K562 (cell line): ENCODE results near the gene NNAT. TPM values are rescaled to one million over a fixed set of nuclear protein-coding genes. Genes with fewer than 3 reads are reported as not detected.

ENCODE experiments used
- ATAC-seq: fragments of 200-7000 bp; cut with Tn5 transposase; 3 replicates; pipeline ENCODE4 v1.9.1; 2020; ENCODE audit warnings: moderate library complexity
- BruUV-seq: library from RNA; stranded (reverse); fragments of 400-500 nt; replicated peaks from 2 replicates; lab custom pipeline; 2021; lab: Mats Ljungman, UMichigan
- CTCF ChIA-PET: fragments of 300-600 bp; formaldehyde crosslinking; extraction: SDS; loops from one replicate; lab custom pipeline; 2021; ENCODE audit warnings: low intra/inter-chr PET ratio; lab: Yijun Ruan, JAX
- POLR2A ChIA-PET: fragments of 300-600, 350-650 bp; sonication (Branson Sonifier 250); formaldehyde crosslinking; extraction: SDS; loops from one replicate; lab custom pipeline; 2021; ENCODE audit warnings: antibody characterized with exemption, inconsistent platforms; lab: Yijun Ruan, JAX
- DNase-seq, 4 experiments: peaks; one replicate each; pipeline versions ENCODE4 v3.0.0 to v3.0.0-alpha.2; 2011 to 2018; ENCODE audit warnings: low spot score in 3 of 4, mixed read lengths in 3 of 4; ENCODE audit errors: extremely low read depth in 1 of 4
- FAIRE-seq: peaks from 2 replicates; lab custom pipeline; 2011; peaks lifted over from hg19 to GRCh38; lab: Jason Lieb, UNC
- H2AFZ ChIP-seq: 2 replicates; pipeline ENCODE4 v1.6.0; 2011; ENCODE audit warnings: low read depth, low read length, control low read depth, inconsistent platforms
- H3K27ac ChIP-seq: fragments of 200-600 bp; 3 replicates; pipeline ENCODE4 v1.8.0; 2011; ENCODE audit warnings: low read depth, mild to moderate bottlenecking, control low read depth, inconsistent platforms, low read length, moderate library complexity, mixed read lengths; ENCODE audit errors: extremely low read depth
- H3K27me3 ChIP-seq, 2 experiments: fragments of 300-600 bp in 1 of 2; 2 replicates in 1 of 2; 3 replicates in 1 of 2; pipeline versions ENCODE4 v1.6.0 to v1.8.0; 2011; ENCODE audit warnings: inconsistent platforms in 2 of 2, low read length in 2 of 2, mild to moderate bottlenecking in 1 of 2, mixed read lengths in 1 of 2, moderate library complexity in 1 of 2; ENCODE audit not compliant: control insufficient read depth in 2 of 2, insufficient read depth in 2 of 2
- H3K36me3 ChIP-seq: fragments of 300-600 bp; 3 replicates; pipeline ENCODE4 v1.8.0; 2011; ENCODE audit warnings: mild to moderate bottlenecking, low read length, inconsistent platforms; ENCODE audit not compliant: control insufficient read depth, insufficient read depth
- H3K4me1 ChIP-seq, 2 experiments: fragments of 200-600 bp in 1 of 2; replicated peaks in 1 of 2; 2 replicates in 1 of 2; 3 replicates in 1 of 2; pipeline versions ENCODE4 v1.5.1 to v1.8.0; 2011; ENCODE audit warnings: inconsistent platforms in 2 of 2, low read length in 2 of 2, mild to moderate bottlenecking in 1 of 2, mixed read lengths in 1 of 2, moderate library complexity in 1 of 2; ENCODE audit not compliant: control insufficient read depth in 2 of 2, insufficient read depth in 2 of 2
- H3K4me2 ChIP-seq: 2 replicates; pipeline ENCODE4 v1.6.1; 2011; ENCODE audit warnings: low read length, control low read depth, inconsistent platforms, mixed read lengths; ENCODE audit not compliant: insufficient read depth
- H3K4me3 ChIP-seq: fragments of 200-600 bp; sonication (generic), shearing (Covaris generic); 2 replicates; pipeline ENCODE4 v1.5.1; 2016; ENCODE audit warnings: control low read depth, inconsistent platforms
- H3K79me2 ChIP-seq: fragments of 200-600 bp; 3 replicates; pipeline ENCODE4 v1.8.0; 2011; ENCODE audit warnings: low read length, inconsistent platforms; ENCODE audit not compliant: control insufficient read depth, insufficient read depth
- H3K9ac ChIP-seq, 2 experiments: 2 replicates each; pipeline versions ENCODE4 v1.6.0 to v1.6.1; 2011; ENCODE audit warnings: low read depth in 2 of 2, low read length in 2 of 2, control low read depth in 1 of 2, inconsistent platforms in 1 of 2, mild to moderate bottlenecking in 1 of 2, mixed read lengths in 1 of 2; ENCODE audit not compliant: insufficient read depth in 1 of 2
- H3K9me1 ChIP-seq: one replicate; pipeline ENCODE4 v1.6.0; 2011; ENCODE audit warnings: inconsistent platforms, mild to moderate bottlenecking, low read length, moderate library complexity; ENCODE audit not compliant: control insufficient read depth, insufficient read depth
- H3K9me3 ChIP-seq: replicated peaks from 2 replicates; pipeline ENCODE4 v1.5.1; 2011; ENCODE audit warnings: low read depth, low read length, inconsistent platforms; ENCODE audit not compliant: control insufficient read depth, insufficient read depth
- H4K20me1 ChIP-seq: replicated peaks from 2 replicates; pipeline ENCODE4 v1.6.1; 2011; ENCODE audit warnings: low read length, inconsistent platforms, mixed read lengths; ENCODE audit not compliant: control insufficient read depth, insufficient read depth
- ASH1L ChIP-seq: fragments of 450-650 bp; IDR thresholded peaks from 2 replicates; pipeline ENCODE4 v1.6.1; 2018; ENCODE audit warnings: borderline replicate concordance, mild to moderate bottlenecking, low read depth; ENCODE audit not compliant: partially characterized antibody
- CHD2 ChIP-seq: IDR thresholded peaks from 2 replicates; pipeline ENCODE4 v1.6.1; 2011; ENCODE audit warnings: low read depth, low read length
- HDGF ChIP-seq: fragments of 450-650 bp; IDR thresholded peaks from 2 replicates; pipeline ENCODE4 v1.6.1; 2016
- IRF2 ChIP-seq: sonication (generic); formaldehyde crosslinking; IDR thresholded peaks from 2 replicates; pipeline ENCODE4 v1.8.1; 2022; ENCODE audit warnings: mild to moderate bottlenecking, missing genetic modification reagents
- MNT ChIP-seq, 2 experiments: fragments of 450-650 bp; conservative IDR thresholded peaks; 2 replicates each; pipeline ENCODE4 v1.6.1; 2017; ENCODE audit warnings: mild to moderate bottlenecking in 2 of 2, moderate library complexity in 2 of 2
- POU5F1 ChIP-seq: fragments of 150-350 bp; IDR thresholded peaks from 2 replicates; pipeline ENCODE4 v1.6.1; 2014; ENCODE audit warnings: borderline replicate concordance, low read length, low read depth, mild to moderate bottlenecking; ENCODE audit not compliant: partially characterized antibody
- RUNX1 ChIP-seq: sonication (generic); IDR thresholded peaks from 2 replicates; pipeline ENCODE4 v1.6.1; 2016; ENCODE audit warnings: antibody characterized with exemption, low read depth
- SMARCB1 ChIP-seq: IDR thresholded peaks from 2 replicates; pipeline ENCODE4 v1.6.1; 2011; ENCODE audit warnings: improper control_type of control experiment, low read depth; ENCODE audit not compliant: insufficient read length
- THRA ChIP-seq: fragments of 450-650 bp; IDR thresholded peaks from 2 replicates; pipeline ENCODE4 v1.6.1; 2017; ENCODE audit warnings: mild to moderate bottlenecking, moderate library complexity
- VEZF1 ChIP-seq: fragments of 200-800 bp; sonication (Bioruptor generic); IDR thresholded peaks from 2 replicates; pipeline ENCODE4 v1.6.1; 2017; ENCODE audit warnings: missing genetic modification characterization, missing compliant biosample characterization
- ZNF197 ChIP-seq: fragments of 200-800 bp; sonication (Bioruptor generic); IDR thresholded peaks from 2 replicates; pipeline ENCODE4 v1.6.1; 2016; ENCODE audit warnings: low read depth, missing genetic modification characterization, missing compliant biosample characterization
- ZNF384 ChIP-seq: IDR thresholded peaks from 2 replicates; pipeline ENCODE4 v1.6.1; 2012; ENCODE audit warnings: low read depth, low read length, improper control_type of control experiment
- ZNF511 ChIP-seq: sonication (generic); formaldehyde crosslinking; IDR thresholded peaks from 2 replicates; pipeline ENCODE4 v1.8.0; 2022; ENCODE audit warnings: mild to moderate bottlenecking, missing genetic modification reagents
- WGBS: fragments of 100-300 bp; shearing (Covaris generic); methylation state at CpG from one replicate; pipeline ENCODE4 v1.1.6; 2016; ENCODE audit warnings: low coverage, mixed read lengths; ENCODE audit not compliant: insufficient coverage; ENCODE audit errors: missing lambda C conversion rate; 5-methylcytosine and 5-hydroxymethylcytosine counted together
- in situ Hi-C: fragments of 300-500 bp; cut with MboI; formaldehyde crosslinking; loops from 4 replicates; pipeline ENCODE4 v1.15.0; 2018; ENCODE audit warnings: inconsistent platforms, mixed read lengths
- intact Hi-C: fragments of 100-400 bp; cut with micrococcal nuclease; formaldehyde crosslinking; loops from 2 replicates; pipeline ENCODE4 v1.14.2; 2022
- polyA plus RNA-seq, 8 experiments: library from polyadenylated mRNA; depleted of rRNA in 4 of 8; stranded (reverse) in 5 of 8; unstranded in 3 of 8; fragments of >200 nt; fragmentation: Nextera tagmentation in 2 of 8; fragmentation: Illumina TruSeq in 1 of 8; extraction: Ambion mirVana in 2 of 8; extraction: Trizol in 1 of 8; gene quantifications; 2 replicates each; pipeline versions ENCODE4 v1.2.1 to v1.2.3, GENCODE V29; 2011 to 2014; ENCODE audit warnings: inconsistent platforms in 1 of 8, missing spikeins in 1 of 8
- total RNA-seq, 7 experiments: library from RNA; depleted of rRNA in 6 of 7; stranded (reverse); fragments of >200 nt in 6 of 7; fragmentation: Illumina TruSeq in 2 of 7; extraction: Trizol in 2 of 7; gene quantifications; 2 replicates each; pipeline versions ENCODE4 v1.2.1 to v1.2.3, GENCODE V29; 2011 to 2021; ENCODE audit warnings: low replicate concordance in 1 of 7
- TF ChIP-seq, protein P1 (sequence below): fragments of 250-450 bp; sonication (Bioruptor Pico); IDR thresholded peaks from 2 replicates; pipeline ENCODE4 v1.8.0; 2022; ENCODE audit warnings: inconsistent platforms, mild to moderate bottlenecking, moderate library complexity, borderline replicate concordance
- TF ChIP-seq, protein P2 (sequence below): fragments of 250-450 bp; sonication (Bioruptor Pico); IDR thresholded peaks from 2 replicates; pipeline ENCODE4 v1.8.0; 2021; ENCODE audit warnings: moderate library complexity, mild to moderate bottlenecking, inconsistent platforms

Gene NNAT
- total and polyA plus RNA-seq, 9 of the 15 experiments (the other 6 are each of a cell fraction or from before 2014, with no cell fraction given): 0.13 TPM; not detected in 8

- POLR2A ChIA-PET: interaction anchor here (0.7 kb wide), 1 partner anchor 30 kb away, joined by 5 read pairs; no protein-coding TSS in a partner anchor
- BruUV-seq: no TSS peak
- TF ChIP-seq HDGF (no peak), ZNF384 (no peak), POU5F1 (no peak), IRF2 (CRISPR knock-in tag) (no peak), ZNF511 (CRISPR knock-in tag) (no peak), RUNX1 (no peak), ASH1L (no peak), VEZF1 (CRISPR knock-in tag) (no peak), THRA (no peak), SMARCB1 (no peak), CHD2 (no peak), ZNF197 (CRISPR knock-in tag) (no peak), MNT (conservative IDR thresholded peaks at IDR 0.05) (no peak)
- TF ChIP-seq, protein P1, sequence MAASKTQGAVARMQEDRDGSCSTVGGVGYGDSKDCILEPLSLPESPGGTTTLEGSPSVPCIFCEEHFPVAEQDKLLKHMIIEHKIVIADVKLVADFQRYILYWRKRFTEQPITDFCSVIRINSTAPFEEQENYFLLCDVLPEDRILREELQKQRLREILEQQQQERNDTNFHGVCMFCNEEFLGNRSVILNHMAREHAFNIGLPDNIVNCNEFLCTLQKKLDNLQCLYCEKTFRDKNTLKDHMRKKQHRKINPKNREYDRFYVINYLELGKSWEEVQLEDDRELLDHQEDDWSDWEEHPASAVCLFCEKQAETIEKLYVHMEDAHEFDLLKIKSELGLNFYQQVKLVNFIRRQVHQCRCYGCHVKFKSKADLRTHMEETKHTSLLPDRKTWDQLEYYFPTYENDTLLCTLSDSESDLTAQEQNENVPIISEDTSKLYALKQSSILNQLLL (CRISPR knock-in tag): no peak
- TF ChIP-seq, protein P2, sequence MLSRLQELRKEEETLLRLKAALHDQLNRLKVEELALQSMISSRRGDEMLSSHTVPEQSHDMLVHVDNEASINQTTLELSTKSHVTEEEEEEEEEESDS: no peak
Measured at GRCh38 chr20:37479266-37479665, 41.8 kb upstream of the NNAT start.

More at GRCh38 chr20:37479266-37479665, 41.8 kb upstream of the NNAT start:
- FAIRE-seq (no peak), DNase-seq (no peak), ATAC-seq (no peak)
- Histone ChIP-seq H3K9me3 (no peaks in the 10 kb centered on the region), H4K20me1 (no peaks in the 10 kb centered on the region; the same call in none of the 2 replicates), H3K4me1 (no peaks in the 10 kb centered on the region), H3K9ac (no peak overlapping the region), H3K79me2 (no peaks in the 10 kb centered on the region), H3K9me1 (peaks cover 4% of the 10 kb centered on the region), H3K4me2 (no peak overlapping the region), H3K27ac (no peak overlapping the region), H3K27me3 (peaks cover 22 to 45% of the 10 kb centered on the region in 2 experiments), H2AFZ (no peak overlapping the region), H3K4me3 (no peak overlapping the region), H3K36me3 (no peaks in the 10 kb centered on the region)
- WGBS: 0% methylated on average over 6 of the region's 6 CpGs
- CTCF ChIA-PET: no interaction called here
- in situ Hi-C loops (no loop called here), intact Hi-C loops (no loop called here)
